Progenitor cell of endocrine pancreas (in vitro differentiated cells): ENCODE measurements around the gene TGFB2. TPM values are rescaled to one million over a fixed set of nuclear protein-coding genes. Genes with fewer than 3 reads are reported as not detected.

Experiments
- DNase-seq: peaks from one replicate; pipeline ENCODE4 v3.0.0; 2021; ENCODE audit warnings: low spot score; ENCODE audit not compliant: unreplicated experiment
- H3K27ac Mint-ChIP-seq: 2 replicates; pipeline ENCODE4 v1.8.0; 2021; ENCODE audit warnings: mild to moderate bottlenecking, moderate library complexity, mixed read lengths
- H3K27me3 Mint-ChIP-seq: 2 replicates; pipeline ENCODE4 v1.8.0; 2021; ENCODE audit warnings: mixed read lengths
- H3K36me3 Mint-ChIP-seq: 2 replicates; pipeline ENCODE4 v1.8.0; 2022; ENCODE audit warnings: mixed read lengths; ENCODE audit not compliant: insufficient read depth
- H3K4me1 Mint-ChIP-seq: 2 replicates; pipeline ENCODE4 v1.8.0; 2021; ENCODE audit warnings: low read depth, mixed read lengths
- H3K4me3 Mint-ChIP-seq: 2 replicates; pipeline ENCODE4 v1.8.0; 2021; ENCODE audit warnings: low read depth, mild to moderate bottlenecking, moderate library complexity, mixed read lengths
- H3K9me3 Mint-ChIP-seq: 2 replicates; pipeline ENCODE4 v1.8.0; 2021; ENCODE audit warnings: low read depth, mixed read lengths
- CTCF ChIP-seq: fragments of 200-600 bp; sonication (generic); IDR thresholded peaks from one replicate; pipeline ENCODE4 v1.5.0; 2021; ENCODE audit warnings: antibody characterized with exemption, mild to moderate bottlenecking; ENCODE audit not compliant: unreplicated experiment
- total RNA-seq: library from RNA; stranded (reverse); gene quantifications from 2 replicates; pipeline ENCODE4 v1.2.1, GENCODE V29; 2021

TGFB2 gene
- total RNA-seq, 1 donor from 2014 or later: 26.4 TPM

- Mint-ChIP-seq H3K27ac (peak overlapping the region; percentile 90), H3K4me1 (peaks cover 28% of the 10 kb centered on the region), H3K36me3 (no peaks in the 10 kb centered on the region), H3K27me3 (no peaks in the 10 kb centered on the region), H3K4me3 (no peak overlapping the region), H3K9me3 (no peaks in the 10 kb centered on the region)
- peak; percentile 57 for DNase-seq
- TF ChIP-seq CTCF: no peak
Observed at GRCh38 chr1:218345673-218346390, 696 bp downstream of the TGFB2 start.

GRCh38 chr1:218346391-218347204, 1.5 kb downstream of the TGFB2 start:
- DNase-seq: no peak
- H3K9me3 Mint-ChIP-seq: no peaks in the 10 kb centered on the region
- H3K27ac Mint-ChIP-seq: peak overlapping the region; percentile 90

GRCh38 chr1:218347336-218347722, 2.2 kb downstream of the TGFB2 start:
- Mint-ChIP-seq H3K27ac (peak overlapping the region; percentile 90), H3K9me3 (no peaks in the 10 kb centered on the region), H3K36me3 (peaks cover 4% of the 10 kb centered on the region), H3K27me3 (no peaks in the 10 kb centered on the region), H3K4me3 (no peak overlapping the region), H3K4me1 (peaks cover 23% of the 10 kb centered on the region)
- DNase-seq: no peak
- no peak for TF ChIP-seq CTCF

More at GRCh38 chr1:218346391-218347204, 1.5 kb downstream of the TGFB2 start:
- peaks cover 2% of the 10 kb centered on the region for H3K36me3 Mint-ChIP-seq
- no peak overlapping the region for H3K4me3 Mint-ChIP-seq
- no peak for TF ChIP-seq CTCF
- H3K4me1 Mint-ChIP-seq: peaks cover 24% of the 10 kb centered on the region
- H3K27me3 Mint-ChIP-seq: no peaks in the 10 kb centered on the region

- H3K27ac Mint-ChIP-seq: peak overlapping the region; percentile 90
- no peak for TF ChIP-seq CTCF
- H3K27me3 Mint-ChIP-seq: no peaks in the 10 kb centered on the region
- DNase-seq: no peak
- peaks cover 6% of the 10 kb centered on the region for H3K36me3 Mint-ChIP-seq
- H3K4me1 Mint-ChIP-seq: peaks cover 23% of the 10 kb centered on the region
- H3K9me3 Mint-ChIP-seq: no peaks in the 10 kb centered on the region
- no peak overlapping the region for H3K4me3 Mint-ChIP-seq
Observed at GRCh38 chr1:218347723-218348627, 2.8 kb downstream of the TGFB2 start.

- Mint-ChIP-seq H3K36me3 (peaks cover 11% of the 10 kb centered on the region), H3K4me3 (no peak overlapping the region), H3K4me1 (peaks cover 23% of the 10 kb centered on the region), H3K9me3 (no peaks in the 10 kb centered on the region), H3K27ac (peak overlapping the region; percentile 90), H3K27me3 (no peaks in the 10 kb centered on the region)
- no peak for DNase-seq
- no peak for TF ChIP-seq CTCF
Observed at GRCh38 chr1:218348628-218349071, 3.5 kb downstream of the TGFB2 start.
